ENCODE results near the gene SSX4. TPM values are rescaled to one million over a fixed set of nuclear protein-coding genes. Genes with fewer than 3 reads are reported as not detected.
"Not testable (repeated sequence)": the region's sequence is repeated elsewhere in the genome, so short reads cannot be mapped to it uniquely, and the experiment has no call there.

SSX4 gene
- total RNA-seq, 1 experiment from 2014 or later = not detected

- H3K9ac ChIP-seq (ENCODE audit: low read length); H3F3A ChIP-seq (ENCODE audit: low read length, unreplicated experiment); H3K79me2 ChIP-seq (ENCODE audit: low read length); ATAC-seq; H3K9me2 ChIP-seq (replicated peaks; ENCODE audit: low read length); H3K4me3 ChIP-seq (ENCODE audit: low read length); POLR2A ChIA-PET (ENCODE audit: unreplicated experiment); H3K36me3 ChIP-seq (ENCODE audit: low read depth, low read length); H4K20me1 ChIP-seq (ENCODE audit: low read length); H3K27me3 ChIP-seq (ENCODE audit: low read length); intact Hi-C loops (cut with micrococcal nuclease); H3K27ac ChIP-seq (ENCODE audit: low read length); H2AFZ ChIP-seq (ENCODE audit: low read length); CTCF ChIA-PET; DNase-seq; H3K4me2 ChIP-seq (ENCODE audit: low read length); H3K4me1 ChIP-seq (ENCODE audit: insufficient read depth, low read length); BruUV-seq (replicated peaks); H3K9me3 ChIP-seq (ENCODE audit: low read length): not testable (repeated sequence)
Observed at GRCh38 chrX:48429606-48430005, 46.3 kb downstream of the SSX4 start.

GRCh38 chrX:48430166-48430565 is 46.8 kb downstream of the SSX4 start:
- DNase-seq; ATAC-seq; H3F3A ChIP-seq (ENCODE audit: low read length, unreplicated experiment); H3K4me2 ChIP-seq (ENCODE audit: low read length); H3K9me2 ChIP-seq (replicated peaks; ENCODE audit: low read length); H3K27me3 ChIP-seq (ENCODE audit: low read length); H4K20me1 ChIP-seq (ENCODE audit: low read length); H2AFZ ChIP-seq (ENCODE audit: low read length); H3K4me1 ChIP-seq (ENCODE audit: insufficient read depth, low read length); BruUV-seq (replicated peaks); POLR2A ChIA-PET (ENCODE audit: unreplicated experiment); H3K79me2 ChIP-seq (ENCODE audit: low read length); H3K36me3 ChIP-seq (ENCODE audit: low read depth, low read length); H3K4me3 ChIP-seq (ENCODE audit: low read length); CTCF ChIA-PET; H3K27ac ChIP-seq (ENCODE audit: low read length); H3K9me3 ChIP-seq (ENCODE audit: low read length); intact Hi-C loops (cut with micrococcal nuclease); H3K9ac ChIP-seq (ENCODE audit: low read length): not testable (repeated sequence)

GRCh38 chrX:48433713-48434112 is 50.4 kb downstream of the SSX4 start:
- H3K79me2 ChIP-seq (ENCODE audit: low read length); H3F3A ChIP-seq (ENCODE audit: low read length, unreplicated experiment); DNase-seq; H3K27me3 ChIP-seq (ENCODE audit: low read length); H3K4me2 ChIP-seq (ENCODE audit: low read length); ATAC-seq; BruUV-seq (replicated peaks); H2AFZ ChIP-seq (ENCODE audit: low read length); POLR2A ChIA-PET (ENCODE audit: unreplicated experiment); intact Hi-C loops (cut with micrococcal nuclease); H3K9me3 ChIP-seq (ENCODE audit: low read length); H3K27ac ChIP-seq (ENCODE audit: low read length); H4K20me1 ChIP-seq (ENCODE audit: low read length); H3K4me3 ChIP-seq (ENCODE audit: low read length); CTCF ChIA-PET; H3K36me3 ChIP-seq (ENCODE audit: low read depth, low read length); H3K9me2 ChIP-seq (replicated peaks; ENCODE audit: low read length); H3K9ac ChIP-seq (ENCODE audit: low read length); H3K4me1 ChIP-seq (ENCODE audit: insufficient read depth, low read length): not testable (repeated sequence)

Other genes with a start within 250 kb of the SSX4 start
- gene SSX5, start 186.7 kb upstream of the SSX4 start, total RNA-seq (2014; rRNA removed) = not detected in 2 replicates
- gene SSX1, start 128.1 kb upstream of the SSX4 start, total RNA-seq (2014; rRNA removed) = not detected in 2 replicates
- not detected in 2 replicates for gene SSX3, start 26.8 kb upstream of the SSX4 start, total RNA-seq (2014; rRNA removed)
- not detected in 2 replicates for gene SSX4B, start 28.4 kb downstream of the SSX4 start, total RNA-seq (2014; rRNA removed)
- gene SLC38A5, start 86.7 kb downstream of the SSX4 start, total RNA-seq (2014; rRNA removed) = 1.6 and 2.4 TPM in 2 replicates
- 175 and 189 TPM in 2 replicates for gene FTSJ1, start 92.7 kb downstream of the SSX4 start, total RNA-seq (2014; rRNA removed)
- 38.9 and 48.3 TPM in 2 replicates for gene PORCN, start 125.5 kb downstream of the SSX4 start, total RNA-seq (2014; rRNA removed)
- 307 and 324 TPM in 2 replicates for gene EBP, start 138.3 kb downstream of the SSX4 start, total RNA-seq (2014; rRNA removed)
- gene TBC1D25, start 156.2 kb downstream of the SSX4 start, total RNA-seq (2014; rRNA removed) = 11.3 and 24.2 TPM in 2 replicates
- 375 and 389 TPM in 2 replicates for gene RBM3, start 190.9 kb downstream of the SSX4 start, total RNA-seq (2014; rRNA removed)
- 93.3 and 106 TPM in 2 replicates for gene WDR13, start 214.0 kb downstream of the SSX4 start, total RNA-seq (2014; rRNA removed)